Lower leg skin (tissue), 3 donors: ENCODE measurements around the gene BLOC1S4.
"Not testable (repeated sequence)": the region's sequence is repeated elsewhere in the genome, so short reads cannot be mapped to it uniquely, and the experiment has no call there.

Source experiments
- POLR2A ChIP-seq, 2 donors: fragments of 450-650 bp; IDR thresholded peaks; one replicate each; pipeline ENCODE4 v1.6.1; 2016 to 2017; ENCODE audit warnings: antibody characterized with exemption in 2 of 2, mild to moderate bottlenecking in 1 of 2, moderate library complexity in 1 of 2
- TF ChIP-seq, protein P1 (sequence below), 3 donors: fragments of 450-650 bp; IDR thresholded peaks; one replicate each; pipeline ENCODE4 v1.5.1; 2016; ENCODE audit warnings: antibody characterized with exemption in 3 of 3, mild to moderate bottlenecking in 3 of 3, moderate library complexity in 2 of 3

GRCh38 chr4:6672541-6673190, 43.3 kb upstream of the BLOC1S4 start:
- TF ChIP-seq, protein P1, sequence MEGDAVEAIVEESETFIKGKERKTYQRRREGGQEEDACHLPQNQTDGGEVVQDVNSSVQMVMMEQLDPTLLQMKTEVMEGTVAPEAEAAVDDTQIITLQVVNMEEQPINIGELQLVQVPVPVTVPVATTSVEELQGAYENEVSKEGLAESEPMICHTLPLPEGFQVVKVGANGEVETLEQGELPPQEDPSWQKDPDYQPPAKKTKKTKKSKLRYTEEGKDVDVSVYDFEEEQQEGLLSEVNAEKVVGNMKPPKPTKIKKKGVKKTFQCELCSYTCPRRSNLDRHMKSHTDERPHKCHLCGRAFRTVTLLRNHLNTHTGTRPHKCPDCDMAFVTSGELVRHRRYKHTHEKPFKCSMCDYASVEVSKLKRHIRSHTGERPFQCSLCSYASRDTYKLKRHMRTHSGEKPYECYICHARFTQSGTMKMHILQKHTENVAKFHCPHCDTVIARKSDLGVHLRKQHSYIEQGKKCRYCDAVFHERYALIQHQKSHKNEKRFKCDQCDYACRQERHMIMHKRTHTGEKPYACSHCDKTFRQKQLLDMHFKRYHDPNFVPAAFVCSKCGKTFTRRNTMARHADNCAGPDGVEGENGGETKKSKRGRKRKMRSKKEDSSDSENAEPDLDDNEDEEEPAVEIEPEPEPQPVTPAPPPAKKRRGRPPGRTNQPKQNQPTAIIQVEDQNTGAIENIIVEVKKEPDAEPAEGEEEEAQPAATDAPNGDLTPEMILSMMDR (IDR thresholded peaks at IDR 0.05): not testable (repeated sequence)
- not testable (repeated sequence) for TF ChIP-seq POLR2A (IDR thresholded peaks at IDR 0.05)
